22Rv1 (cell line): ENCODE measurements around the gene PXDN.

Experiments
- ZFX ChIP-seq: fragments of 450-650 bp; IDR thresholded peaks from 2 replicates; pipeline ENCODE4 v1.6.1; 2017; ENCODE audit warnings: antibody characterized with exemption, borderline replicate concordance
- TF ChIP-seq, protein P1 (sequence below): fragments of 450-650 bp; IDR thresholded peaks from 2 replicates; pipeline ENCODE4 v1.5.1; 2017; ENCODE audit warnings: mild to moderate bottlenecking

DNA sequence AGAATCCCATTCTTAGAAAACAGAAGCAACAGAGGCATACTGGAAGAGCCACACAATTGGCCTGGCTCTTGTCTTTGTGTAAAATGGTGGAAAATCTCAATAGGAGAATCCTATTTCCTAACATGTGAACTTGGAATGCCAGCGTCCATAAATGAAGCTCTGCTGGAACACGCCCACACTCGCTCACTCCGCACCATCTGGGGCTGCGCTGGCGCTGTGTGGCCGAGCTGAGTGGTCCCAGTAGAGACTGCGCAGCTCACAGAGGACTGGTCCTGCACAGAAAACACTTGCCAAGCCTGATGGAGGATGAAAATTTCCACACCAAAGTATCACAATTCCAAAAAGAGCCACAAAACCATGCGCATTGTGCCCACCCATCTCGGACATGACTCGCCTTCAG lies 56.2 kb downstream of the PXDN start:
- TF ChIP-seq, protein P1, sequence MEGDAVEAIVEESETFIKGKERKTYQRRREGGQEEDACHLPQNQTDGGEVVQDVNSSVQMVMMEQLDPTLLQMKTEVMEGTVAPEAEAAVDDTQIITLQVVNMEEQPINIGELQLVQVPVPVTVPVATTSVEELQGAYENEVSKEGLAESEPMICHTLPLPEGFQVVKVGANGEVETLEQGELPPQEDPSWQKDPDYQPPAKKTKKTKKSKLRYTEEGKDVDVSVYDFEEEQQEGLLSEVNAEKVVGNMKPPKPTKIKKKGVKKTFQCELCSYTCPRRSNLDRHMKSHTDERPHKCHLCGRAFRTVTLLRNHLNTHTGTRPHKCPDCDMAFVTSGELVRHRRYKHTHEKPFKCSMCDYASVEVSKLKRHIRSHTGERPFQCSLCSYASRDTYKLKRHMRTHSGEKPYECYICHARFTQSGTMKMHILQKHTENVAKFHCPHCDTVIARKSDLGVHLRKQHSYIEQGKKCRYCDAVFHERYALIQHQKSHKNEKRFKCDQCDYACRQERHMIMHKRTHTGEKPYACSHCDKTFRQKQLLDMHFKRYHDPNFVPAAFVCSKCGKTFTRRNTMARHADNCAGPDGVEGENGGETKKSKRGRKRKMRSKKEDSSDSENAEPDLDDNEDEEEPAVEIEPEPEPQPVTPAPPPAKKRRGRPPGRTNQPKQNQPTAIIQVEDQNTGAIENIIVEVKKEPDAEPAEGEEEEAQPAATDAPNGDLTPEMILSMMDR: no peak
- TF ChIP-seq ZFX: no peak
